B cell (primary cell): ENCODE results near the gene SLC16A6.

Experiments used
- EZH2 ChIP-seq: IDR thresholded peaks from 2 replicates; pipeline ENCODE4 v1.6.1; 2012; ENCODE audit warnings: borderline replicate concordance, low read depth, mild to moderate bottlenecking, moderate library complexity, low read length; ENCODE audit not compliant: insufficient read depth, poor library complexity, severe bottlenecking
- TF ChIP-seq, protein P1 (sequence below): fragments of 200-600 bp; IDR thresholded peaks from one replicate; pipeline ENCODE4 v1.8.0; 2022; ENCODE audit warnings: antibody characterized with exemption, mild to moderate bottlenecking

- TF ChIP-seq EZH2, result no peak
- TF ChIP-seq, protein P1, sequence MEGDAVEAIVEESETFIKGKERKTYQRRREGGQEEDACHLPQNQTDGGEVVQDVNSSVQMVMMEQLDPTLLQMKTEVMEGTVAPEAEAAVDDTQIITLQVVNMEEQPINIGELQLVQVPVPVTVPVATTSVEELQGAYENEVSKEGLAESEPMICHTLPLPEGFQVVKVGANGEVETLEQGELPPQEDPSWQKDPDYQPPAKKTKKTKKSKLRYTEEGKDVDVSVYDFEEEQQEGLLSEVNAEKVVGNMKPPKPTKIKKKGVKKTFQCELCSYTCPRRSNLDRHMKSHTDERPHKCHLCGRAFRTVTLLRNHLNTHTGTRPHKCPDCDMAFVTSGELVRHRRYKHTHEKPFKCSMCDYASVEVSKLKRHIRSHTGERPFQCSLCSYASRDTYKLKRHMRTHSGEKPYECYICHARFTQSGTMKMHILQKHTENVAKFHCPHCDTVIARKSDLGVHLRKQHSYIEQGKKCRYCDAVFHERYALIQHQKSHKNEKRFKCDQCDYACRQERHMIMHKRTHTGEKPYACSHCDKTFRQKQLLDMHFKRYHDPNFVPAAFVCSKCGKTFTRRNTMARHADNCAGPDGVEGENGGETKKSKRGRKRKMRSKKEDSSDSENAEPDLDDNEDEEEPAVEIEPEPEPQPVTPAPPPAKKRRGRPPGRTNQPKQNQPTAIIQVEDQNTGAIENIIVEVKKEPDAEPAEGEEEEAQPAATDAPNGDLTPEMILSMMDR, result no peak
Observed at GRCh38 chr17:68277807-68278206, 13.1 kb downstream of the SLC16A6 start.
